OCI-M2 (cell line): Measurements from ENCODE around the gene DBNDD2.

Experiments used
- DNase-seq: peaks from one replicate; lab custom pipeline; 2025; ENCODE audit not compliant: unreplicated experiment; lab: John Stamatoyannopoulos, UW

Gene DBNDD2

DNA sequence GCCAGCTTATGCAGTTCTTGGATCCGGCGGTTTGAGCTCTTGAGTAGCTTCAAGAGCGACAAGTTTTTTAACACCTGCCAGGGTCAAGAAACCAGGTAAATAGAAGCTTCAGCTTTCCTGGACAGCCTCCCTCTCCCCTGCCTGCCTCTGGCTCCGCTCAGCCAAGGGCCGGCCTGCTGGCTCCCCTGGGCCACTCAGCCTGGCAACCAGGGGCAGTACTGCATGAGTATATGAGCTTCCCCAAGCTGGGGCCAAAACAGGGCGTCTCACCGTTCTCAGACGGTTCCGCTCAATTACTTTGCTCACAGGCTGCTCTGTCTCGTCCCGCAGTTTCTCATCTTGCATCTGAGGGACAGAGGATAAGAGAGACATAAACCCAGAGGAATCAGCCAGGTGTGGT is 30.8 kb upstream of the DBNDD2 start:
- no peak for DNase-seq

GRCh38 chr20:45378191-45378590 is 29.9 kb upstream of the DBNDD2 start, which contains the start of gene TP53TG5:
TSS of gene TP53TG5 (minus strand) at chr20:45378325. CDS start at chr20:45378236, 89 bp downstream.
- DNase-seq = no peak

DNA sequence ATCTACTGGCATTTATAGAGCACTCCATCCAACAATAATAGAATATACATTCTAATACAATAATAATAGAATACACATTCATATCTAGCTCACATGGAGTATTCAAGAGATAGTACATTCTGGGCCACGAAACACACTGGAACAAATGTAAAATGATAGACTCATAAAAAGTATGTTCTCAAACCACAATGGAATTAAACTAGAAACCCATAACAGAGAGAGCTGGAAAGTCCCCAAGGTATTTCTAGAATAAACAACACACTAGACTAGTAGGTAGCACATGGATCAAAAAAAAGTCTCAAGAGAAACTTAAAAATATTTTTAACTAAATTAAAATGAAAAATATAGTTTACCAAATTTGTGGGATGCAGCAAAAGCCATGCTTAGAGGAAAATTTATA is 20.8 kb upstream of the DBNDD2 start:
- no peak for DNase-seq

- no peak for DNase-seq
Measured at GRCh38 chr20:45390931-45391330, 17.2 kb upstream of the DBNDD2 start.

GRCh38 chr20:45391559-45391958 is 16.5 kb upstream of the DBNDD2 start:
- DNase-seq = no peak

DNA sequence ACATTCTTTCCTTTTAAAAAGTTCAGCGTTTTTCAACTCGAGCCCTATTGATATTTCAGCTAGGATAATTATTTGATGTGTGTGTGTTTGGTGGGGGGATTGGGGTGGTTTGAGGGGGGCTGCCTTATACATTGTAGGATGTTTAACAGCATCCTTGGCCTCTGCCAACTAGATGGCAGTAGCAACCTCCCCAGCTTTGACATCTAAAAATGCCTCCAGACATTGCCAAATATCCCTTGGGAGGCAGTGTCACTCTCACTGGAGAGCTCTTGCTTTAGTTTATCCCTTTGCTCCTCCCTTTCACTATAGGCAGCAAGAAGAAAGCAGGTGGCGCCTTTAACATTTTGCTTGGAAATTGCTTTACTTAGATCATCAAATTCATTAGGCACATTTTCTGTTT is 15.4 kb upstream of the DBNDD2 start:
- no peak for DNase-seq

DNA sequence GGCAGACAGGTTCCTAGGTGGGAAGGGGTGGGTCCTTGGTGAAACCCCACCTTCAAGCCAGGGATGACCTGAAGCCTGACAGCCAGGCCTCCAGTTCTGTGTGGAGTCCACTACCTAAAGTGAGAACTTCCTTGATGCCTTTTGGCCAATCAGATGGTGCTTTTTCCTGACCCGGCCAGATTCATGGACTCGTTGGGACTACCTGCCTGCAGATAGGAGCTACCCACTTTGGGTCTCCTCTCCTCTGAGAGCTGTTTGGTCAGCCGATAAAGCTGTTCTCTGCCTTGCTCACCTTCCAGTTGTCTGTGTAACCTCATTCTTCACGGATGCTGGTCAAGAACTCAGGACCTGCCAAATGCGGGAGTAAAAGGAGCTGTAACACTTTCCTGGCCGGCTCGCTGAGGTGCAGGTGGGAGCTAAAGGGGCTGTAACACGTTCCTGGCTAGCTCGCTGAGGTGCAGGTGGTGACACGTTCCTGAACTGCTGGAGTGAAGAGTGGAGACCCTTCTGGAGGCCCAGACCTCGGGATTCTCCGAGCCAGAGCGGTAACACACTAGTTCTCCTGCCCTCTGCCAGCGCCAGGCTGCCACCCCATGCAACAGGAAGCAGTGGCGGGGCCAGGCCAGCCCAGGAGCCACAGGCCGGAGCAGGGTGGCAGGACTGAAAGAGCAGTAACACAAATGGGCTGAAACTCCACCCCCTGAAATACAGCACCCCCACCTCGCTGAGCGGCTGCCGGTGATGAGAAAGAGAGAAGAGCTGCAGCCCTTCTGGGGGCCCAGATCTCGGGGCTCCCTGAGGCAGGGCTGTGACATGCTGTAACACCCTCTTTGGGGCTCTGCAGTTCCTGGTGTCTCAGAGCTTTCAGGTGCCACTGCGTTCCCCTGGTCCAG is 13.6 kb upstream of the DBNDD2 start:
- no peak for DNase-seq

DNA sequence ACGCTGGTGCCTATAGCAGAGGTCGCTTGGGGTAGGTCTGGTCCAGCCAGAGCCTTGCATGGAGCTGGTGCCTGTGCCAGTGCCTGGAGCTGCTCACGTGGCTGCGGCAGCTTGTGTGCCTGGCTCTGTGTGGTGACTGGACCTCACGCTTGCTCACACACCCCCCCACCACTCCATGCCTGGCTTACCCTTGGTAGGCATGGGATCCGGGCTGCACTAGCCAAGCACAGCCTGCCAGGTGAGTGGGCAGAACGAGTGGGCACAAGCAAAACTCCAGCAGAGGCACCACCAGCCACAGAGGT is 13.0 kb upstream of the DBNDD2 start:
- no peak for DNase-seq

GRCh38 chr20:45399018-45399417 is 9.1 kb upstream of the DBNDD2 start:
- DNase-seq = no peak

DNA sequence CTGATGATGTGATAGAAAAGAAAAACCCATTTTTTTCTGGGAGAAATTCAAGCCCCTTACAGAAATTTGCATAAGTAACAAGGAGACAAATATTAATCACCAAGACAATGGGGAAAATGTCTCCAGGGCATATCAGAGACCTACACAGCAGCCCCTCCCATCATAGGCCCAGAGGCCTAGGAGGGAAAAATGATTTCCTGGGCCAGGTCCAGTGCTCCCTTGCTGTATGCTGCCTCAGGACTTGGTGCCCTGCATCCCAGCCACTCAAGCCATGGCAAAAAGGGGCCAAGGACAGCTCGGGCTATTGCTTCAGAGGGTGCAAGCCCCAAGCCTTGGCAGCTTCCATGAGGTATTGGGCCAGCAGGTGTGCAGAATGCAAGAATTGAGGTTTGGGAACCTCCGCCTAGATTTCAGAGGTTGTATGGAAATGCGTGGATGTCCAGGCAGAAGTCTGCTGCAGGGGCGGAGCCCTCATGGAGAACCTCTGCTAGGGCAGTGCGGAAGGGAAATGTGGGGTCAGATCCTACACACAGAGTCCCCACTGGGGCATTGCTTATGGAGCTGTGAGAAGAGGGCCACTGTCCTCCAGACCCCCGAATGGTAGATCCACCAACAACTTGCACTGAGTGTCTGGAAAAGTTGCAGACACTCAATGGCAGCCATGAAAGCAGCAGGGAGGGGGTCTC is 7.6 kb upstream of the DBNDD2 start:
- no peak for DNase-seq

GRCh38 chr20:45402946-45403345 is 5.1 kb upstream of the DBNDD2 start:
- DNase-seq = no peak

- DNase-seq = no peak
Measured at GRCh38 chr20:45404438-45404837, 3.7 kb upstream of the DBNDD2 start.

- DNase-seq = no peak
Measured at GRCh38 chr20:45405571-45406259, 2.4 kb upstream of the DBNDD2 start.

GRCh38 chr20:45406260-45407066 is 1.6 kb upstream of the DBNDD2 start:
- DNase-seq = no peak

- no peak for DNase-seq
Measured at GRCh38 chr20:45407067-45407745, 883 bp upstream of the DBNDD2 start.

- no peak for DNase-seq
Measured at GRCh38 chr20:45408646-45409213, 641 bp downstream of the DBNDD2 start.

DNA sequence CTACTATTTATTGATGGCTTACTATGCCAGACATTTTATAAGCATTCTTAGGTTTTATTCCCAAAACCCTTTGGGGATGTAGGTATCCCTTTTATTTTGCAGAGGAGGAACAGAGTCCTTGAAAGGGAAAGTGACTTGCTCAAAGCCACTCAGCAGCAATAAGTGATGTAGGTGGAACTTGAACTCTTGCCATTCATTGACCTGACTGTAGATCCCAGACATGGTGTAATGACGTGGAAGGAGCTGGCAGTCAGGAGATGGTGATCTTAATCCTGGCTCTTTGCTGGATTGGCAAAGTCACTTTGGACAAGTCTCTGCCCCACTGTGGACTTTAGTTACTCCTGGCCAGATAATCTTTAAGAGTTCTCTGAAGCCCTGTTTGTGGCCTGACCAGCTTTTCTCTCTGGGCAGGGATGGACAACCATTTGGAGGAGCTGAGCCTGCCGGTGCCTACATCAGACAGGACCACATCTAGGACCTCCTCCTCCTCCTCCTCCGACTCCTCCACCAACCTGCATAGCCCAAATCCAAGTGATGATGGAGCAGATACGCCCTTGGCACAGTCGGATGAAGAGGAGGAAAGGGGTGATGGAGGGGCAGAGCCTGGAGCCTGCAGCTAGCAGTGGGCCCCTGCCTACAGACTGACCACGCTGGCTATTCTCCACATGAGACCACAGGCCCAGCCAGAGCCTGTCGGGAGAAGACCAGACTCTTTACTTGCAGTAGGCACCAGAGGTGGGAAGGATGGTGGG is 1.6 kb downstream of the DBNDD2 start:
- no peak for DNase-seq

GRCh38 chr20:45410887-45411286 is 2.8 kb downstream of the DBNDD2 start:
- DNase-seq = no peak

DNA sequence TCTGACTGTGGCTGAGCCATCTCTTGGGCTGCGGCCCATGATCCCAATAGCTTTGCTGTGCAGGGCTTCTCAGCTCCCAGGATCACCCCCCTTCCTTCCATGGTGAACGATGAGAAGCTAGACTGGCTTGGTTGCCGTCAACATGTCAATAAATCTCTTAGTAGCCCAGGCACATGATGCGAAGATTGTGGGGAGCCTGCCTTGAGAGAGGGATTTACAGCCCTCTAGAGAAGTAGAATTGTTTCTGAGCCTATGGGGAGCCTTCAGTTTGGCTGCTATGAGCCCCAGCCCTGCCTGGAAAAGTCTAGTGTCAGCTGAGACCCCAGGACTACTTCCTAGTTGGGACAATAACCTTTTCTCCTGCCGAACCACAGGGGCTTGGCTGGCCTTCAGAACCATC is 4.6 kb downstream of the DBNDD2 start:
- no peak for DNase-seq

DNA sequence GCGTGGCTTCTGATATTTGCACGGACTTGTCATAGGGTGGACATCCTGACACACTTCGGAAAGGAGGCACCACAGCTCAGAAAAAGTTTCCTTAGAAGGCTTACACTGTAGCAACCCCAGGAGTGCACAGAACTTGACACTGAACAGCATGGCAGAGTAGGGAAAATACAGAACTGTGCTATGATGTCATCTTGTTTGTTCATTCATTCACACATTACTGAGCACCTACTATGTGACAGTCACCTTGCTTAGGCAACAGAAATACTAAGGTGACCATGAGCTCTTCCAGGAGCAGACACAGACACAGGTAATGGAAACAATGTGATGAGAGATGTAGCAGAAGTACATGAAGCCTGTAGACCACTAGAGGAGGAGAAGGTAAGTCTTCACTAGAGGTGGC is 5.4 kb downstream of the DBNDD2 start:
- no peak for DNase-seq
